ENCODE data around the gene CCDC27.

- TF ChIP-seq, protein P1, sequence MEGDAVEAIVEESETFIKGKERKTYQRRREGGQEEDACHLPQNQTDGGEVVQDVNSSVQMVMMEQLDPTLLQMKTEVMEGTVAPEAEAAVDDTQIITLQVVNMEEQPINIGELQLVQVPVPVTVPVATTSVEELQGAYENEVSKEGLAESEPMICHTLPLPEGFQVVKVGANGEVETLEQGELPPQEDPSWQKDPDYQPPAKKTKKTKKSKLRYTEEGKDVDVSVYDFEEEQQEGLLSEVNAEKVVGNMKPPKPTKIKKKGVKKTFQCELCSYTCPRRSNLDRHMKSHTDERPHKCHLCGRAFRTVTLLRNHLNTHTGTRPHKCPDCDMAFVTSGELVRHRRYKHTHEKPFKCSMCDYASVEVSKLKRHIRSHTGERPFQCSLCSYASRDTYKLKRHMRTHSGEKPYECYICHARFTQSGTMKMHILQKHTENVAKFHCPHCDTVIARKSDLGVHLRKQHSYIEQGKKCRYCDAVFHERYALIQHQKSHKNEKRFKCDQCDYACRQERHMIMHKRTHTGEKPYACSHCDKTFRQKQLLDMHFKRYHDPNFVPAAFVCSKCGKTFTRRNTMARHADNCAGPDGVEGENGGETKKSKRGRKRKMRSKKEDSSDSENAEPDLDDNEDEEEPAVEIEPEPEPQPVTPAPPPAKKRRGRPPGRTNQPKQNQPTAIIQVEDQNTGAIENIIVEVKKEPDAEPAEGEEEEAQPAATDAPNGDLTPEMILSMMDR (IDR thresholded peaks at IDR 0.05): no peak
- TF ChIP-seq EZH2 (IDR thresholded peaks at IDR 0.05; ENCODE audit: borderline replicate concordance, insufficient read depth, low read depth, low read length, poor library complexity, severe bottlenecking): no peak
Measured at GRCh38 chr1:3785045-3785444, 32.8 kb downstream of the CCDC27 start.
